Thoracic aorta (tissue), 2 donors: Measurements from ENCODE around the gene ASTN2. TPM values are rescaled to one million over a fixed set of nuclear protein-coding genes. Genes with fewer than 3 reads are reported as not detected.
"Not testable (repeated sequence)": the region's sequence is repeated elsewhere in the genome, so short reads cannot be mapped to it uniquely, and the experiment has no call there.

Source experiments
- ATAC-seq: fragments of 150-250 bp; one replicate; pipeline ENCODE4 v1.8.0; 2017; ENCODE audit warnings: low read depth; ENCODE audit not compliant: insufficient number of reproducible peaks, low FRiP score
- DNase-seq: peaks from one replicate; pipeline ENCODE4 v3.0.0-alpha.2; 2020; ENCODE audit warnings: low spot score
- H3K27ac ChIP-seq, 2 donors: fragments of 200-600 bp; sonication (generic); 1 replicate in 1 of 2; 2 replicates in 1 of 2; pipeline ENCODE4 v1.5.1; 2016; ENCODE audit warnings: mild to moderate bottlenecking in 2 of 2, moderate library complexity in 2 of 2
- H3K27me3 ChIP-seq: fragments of 200-600 bp; sonication (generic); replicated peaks from 2 replicates; pipeline ENCODE4 v1.6.0; 2016; ENCODE audit warnings: mild to moderate bottlenecking; ENCODE audit not compliant: insufficient read depth
- H3K36me3 ChIP-seq: fragments of 200-600 bp; sonication (generic); one replicate; pipeline ENCODE4 v1.5.1; 2016
- H3K4me1 ChIP-seq, 2 donors: fragments of 200-600 bp; sonication (generic); 1 replicate in 1 of 2; 2 replicates in 1 of 2; pipeline versions ENCODE4 v1.5.1 to v1.6.0; 2016; ENCODE audit warnings: low read depth in 2 of 2, mild to moderate bottlenecking in 1 of 2; ENCODE audit not compliant: control insufficient read depth in 1 of 2
- H3K4me3 ChIP-seq: fragments of 200-600 bp; sonication (generic); 2 replicates; pipeline ENCODE4 v1.5.1; 2016; ENCODE audit warnings: mild to moderate bottlenecking
- H3K9me3 ChIP-seq: fragments of 200-600 bp; sonication (generic); 2 replicates; pipeline ENCODE4 v1.5.1; 2016
- total RNA-seq, 2 donors: library from RNA; depleted of rRNA; stranded (reverse); fragments of >200 nt; gene quantifications; one replicate each; pipeline versions ENCODE4 v1.1.0 to v1.2.3, GENCODE V29; 2016
- TF ChIP-seq, protein P1 (sequence below): fragments of 200-600 bp; sonication (generic); IDR thresholded peaks from one replicate; pipeline ENCODE4 v1.5.1; 2019; ENCODE audit warnings: antibody characterized with exemption

The ASTN2 gene
- total RNA-seq, 2 donors from 2014 or later: 6.8 to 7.1 TPM

DNA sequence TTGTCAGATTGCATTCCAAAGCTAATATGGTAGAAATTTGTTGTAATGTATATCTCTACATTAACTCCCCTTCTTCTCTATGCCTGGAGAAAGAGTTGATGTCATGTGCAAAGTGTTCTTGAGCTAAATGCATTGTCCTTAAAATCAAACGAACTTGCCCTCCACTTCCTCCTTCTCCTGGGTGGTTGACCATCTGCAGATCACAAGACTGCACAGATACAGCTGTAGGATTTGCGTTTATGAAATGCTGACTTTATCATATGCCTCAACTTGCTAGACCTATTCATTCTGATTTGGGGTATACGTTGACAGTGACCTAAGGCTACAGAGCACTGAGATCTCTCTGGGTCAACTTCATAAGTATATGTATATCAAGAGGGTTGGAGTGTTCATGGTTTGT, 719.4 kb downstream of the ASTN2 start:
- DNase-seq (no peak), ATAC-seq (no peak)
- Histone ChIP-seq H3K4me3 (no peak overlapping the region), H3K36me3 (peaks cover 24% of the 10 kb centered on the region), H3K4me1 (peaks cover 10 to 29% of the 10 kb centered on the region in 2 donors), H3K9me3 (no peaks in the 10 kb centered on the region), H3K27ac (no peak overlapping the region), H3K27me3 (no peaks in the 10 kb centered on the region)
- TF ChIP-seq, protein P1, sequence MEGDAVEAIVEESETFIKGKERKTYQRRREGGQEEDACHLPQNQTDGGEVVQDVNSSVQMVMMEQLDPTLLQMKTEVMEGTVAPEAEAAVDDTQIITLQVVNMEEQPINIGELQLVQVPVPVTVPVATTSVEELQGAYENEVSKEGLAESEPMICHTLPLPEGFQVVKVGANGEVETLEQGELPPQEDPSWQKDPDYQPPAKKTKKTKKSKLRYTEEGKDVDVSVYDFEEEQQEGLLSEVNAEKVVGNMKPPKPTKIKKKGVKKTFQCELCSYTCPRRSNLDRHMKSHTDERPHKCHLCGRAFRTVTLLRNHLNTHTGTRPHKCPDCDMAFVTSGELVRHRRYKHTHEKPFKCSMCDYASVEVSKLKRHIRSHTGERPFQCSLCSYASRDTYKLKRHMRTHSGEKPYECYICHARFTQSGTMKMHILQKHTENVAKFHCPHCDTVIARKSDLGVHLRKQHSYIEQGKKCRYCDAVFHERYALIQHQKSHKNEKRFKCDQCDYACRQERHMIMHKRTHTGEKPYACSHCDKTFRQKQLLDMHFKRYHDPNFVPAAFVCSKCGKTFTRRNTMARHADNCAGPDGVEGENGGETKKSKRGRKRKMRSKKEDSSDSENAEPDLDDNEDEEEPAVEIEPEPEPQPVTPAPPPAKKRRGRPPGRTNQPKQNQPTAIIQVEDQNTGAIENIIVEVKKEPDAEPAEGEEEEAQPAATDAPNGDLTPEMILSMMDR: no peak

DNA sequence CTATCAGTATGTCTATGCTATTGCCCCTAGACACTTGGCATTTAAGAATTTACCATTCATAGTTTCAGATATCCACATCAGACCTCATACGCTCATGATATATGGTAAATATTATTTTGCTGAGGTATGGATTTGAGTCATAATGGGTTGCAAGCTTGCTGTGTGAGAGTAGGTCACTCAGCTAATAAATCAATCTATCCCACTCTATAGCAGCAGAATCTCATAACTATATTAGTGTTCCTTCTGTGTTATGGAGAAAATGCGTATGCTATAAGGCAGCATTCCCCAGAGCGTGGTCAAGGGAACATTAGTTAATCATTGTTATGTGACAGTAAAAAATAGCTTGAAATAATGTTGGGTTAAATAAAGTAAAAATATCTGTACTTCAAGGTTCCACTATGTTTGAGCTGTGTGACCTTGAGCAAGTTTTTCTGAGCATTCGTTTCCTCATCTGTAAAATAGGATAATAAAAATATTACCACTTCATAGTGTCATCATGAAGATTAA, 720.0 kb downstream of the ASTN2 start:
- Histone ChIP-seq H3K27me3 (no peaks in the 10 kb centered on the region), H3K27ac (no peak overlapping the region), H3K4me1 (peaks cover 10 to 35% of the 10 kb centered on the region in 2 donors), H3K4me3 (no peak overlapping the region), H3K36me3 (peaks cover 24% of the 10 kb centered on the region), H3K9me3 (no peaks in the 10 kb centered on the region)
- ATAC-seq (no peak), DNase-seq (no peak)
- TF ChIP-seq, protein P1: no peak

DNA sequence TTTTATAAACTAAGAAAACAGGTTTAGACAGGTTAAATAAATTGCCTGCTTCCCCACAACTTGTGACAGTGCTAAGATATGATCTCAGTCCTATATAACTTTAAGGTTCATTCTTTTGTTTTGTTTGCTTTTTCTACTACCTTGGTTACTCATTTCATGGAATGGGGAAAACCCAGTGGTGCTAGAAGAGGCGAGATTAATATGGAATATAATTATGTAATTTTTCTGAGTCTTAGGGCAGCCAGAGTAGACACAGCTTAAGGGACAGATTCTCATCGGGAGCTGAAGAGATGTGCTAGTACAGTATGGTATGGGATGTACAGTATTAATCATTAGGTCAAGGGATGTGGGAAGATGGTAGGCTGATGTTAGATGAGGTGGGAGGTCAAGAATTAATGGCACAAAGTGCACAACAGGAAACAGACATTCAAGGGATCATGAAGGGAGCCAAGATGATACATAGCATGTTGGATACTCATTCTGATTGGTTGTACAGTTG, 721.6 kb downstream of the ASTN2 start:
- no peak overlapping the region for H3K4me3 ChIP-seq
- TF ChIP-seq, protein P1: no peak

DNA sequence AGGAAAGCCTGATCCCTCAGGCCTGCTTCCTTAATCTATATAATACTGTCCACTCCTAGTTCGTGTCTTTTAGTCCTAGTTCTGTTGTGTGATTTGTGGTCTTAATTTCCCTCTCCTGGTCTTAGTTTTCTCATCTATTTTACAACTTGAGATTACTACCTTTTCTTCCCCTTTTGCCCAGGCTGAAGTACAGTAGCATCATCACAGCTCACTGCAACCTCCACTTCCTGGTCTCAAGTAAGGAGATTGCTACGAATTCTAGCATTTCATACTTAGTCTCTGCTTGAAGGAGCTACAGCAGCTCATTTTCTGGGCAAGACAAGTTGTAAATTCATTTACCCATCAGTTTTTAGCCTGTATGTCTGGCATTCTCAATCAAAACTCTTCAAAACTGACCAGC, 722.2 kb downstream of the ASTN2 start:
- DNase-seq (no peak), ATAC-seq (no peak)
- Histone ChIP-seq H3K9me3 (no peaks in the 10 kb centered on the region), H3K4me1 (peaks cover 19 to 56% of the 10 kb centered on the region in 2 donors), H3K4me3 (no peak overlapping the region), H3K36me3 (peaks cover 3% of the 10 kb centered on the region), H3K27me3 (no peaks in the 10 kb centered on the region), H3K27ac (no peak overlapping the region)
- TF ChIP-seq, protein P1: no peak

More for the DNA sequence above, 721.6 kb downstream of the ASTN2 start:
- Histone ChIP-seq H3K27me3 (no peaks in the 10 kb centered on the region), H3K36me3 (peaks cover 9% of the 10 kb centered on the region), H3K4me1 (peaks cover 15 to 51% of the 10 kb centered on the region in 2 donors), H3K27ac (no peak overlapping the region), H3K9me3 (no peaks in the 10 kb centered on the region)
- DNase-seq (no peak), ATAC-seq (no peak)

DNA sequence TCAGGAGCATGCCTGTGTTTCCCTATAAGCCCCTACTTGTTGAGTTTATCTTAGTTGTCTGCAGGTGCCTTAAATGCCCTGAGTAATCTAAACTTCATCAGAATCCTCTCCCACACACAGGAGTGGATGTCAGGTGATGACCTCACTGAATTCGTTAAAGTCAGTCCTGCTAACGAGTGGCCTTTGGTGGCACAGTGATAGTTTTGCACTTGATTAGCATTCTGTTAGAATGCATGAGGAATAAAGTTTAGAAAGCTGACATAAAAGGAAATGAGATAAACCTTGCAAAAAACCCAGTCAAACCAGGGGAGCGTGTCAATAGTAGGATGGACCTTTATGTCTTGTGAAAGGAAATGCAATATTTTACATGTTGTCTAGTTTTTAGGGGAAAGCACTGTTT, 723.2 kb downstream of the ASTN2 start:
- DNase-seq: no peak
- H3K27ac ChIP-seq: no peak overlapping the region
- ATAC-seq: no peak
- H3K36me3 ChIP-seq: no peaks in the 10 kb centered on the region
- peaks cover 16 to 51% of the 10 kb centered on the region in 2 donors for H3K4me1 ChIP-seq
- no peak overlapping the region for H3K4me3 ChIP-seq
- TF ChIP-seq, protein P1: no peak
- H3K9me3 ChIP-seq: no peaks in the 10 kb centered on the region
- no peaks in the 10 kb centered on the region for H3K27me3 ChIP-seq

DNA sequence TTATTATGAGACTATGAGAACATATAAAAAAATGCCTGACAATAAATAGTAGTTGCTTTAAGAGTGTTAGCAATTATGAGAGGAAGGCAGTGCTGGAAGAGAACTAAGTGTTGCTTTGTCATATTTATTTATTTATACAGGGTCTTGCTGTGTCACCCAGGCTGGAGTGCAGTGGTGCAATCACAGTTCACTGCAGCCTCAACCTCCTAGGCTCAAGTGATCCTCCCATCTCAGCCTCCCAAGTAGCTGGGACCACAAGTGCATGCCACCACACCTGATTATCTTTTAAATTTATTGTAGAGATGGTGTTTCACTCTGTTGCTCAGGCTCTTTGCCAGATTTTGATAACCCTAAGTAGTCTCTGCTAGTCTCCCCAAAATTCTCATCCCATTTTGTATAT, 724.1 kb downstream of the ASTN2 start:
- H3K27ac ChIP-seq, H3K4me3 ChIP-seq, H3K9me3 ChIP-seq, H3K36me3 ChIP-seq, DNase-seq, ATAC-seq, H3K27me3 ChIP-seq: not testable (repeated sequence)
- H3K4me1 ChIP-seq: peaks cover 16 to 56% of the 10 kb centered on the region in 2 donors
